ENCODE results near the gene TTLL5.
A peak's percentile ranks its signal among the peaks of the same experiment; 100 is the strongest.

TTLL5 gene

DNA sequence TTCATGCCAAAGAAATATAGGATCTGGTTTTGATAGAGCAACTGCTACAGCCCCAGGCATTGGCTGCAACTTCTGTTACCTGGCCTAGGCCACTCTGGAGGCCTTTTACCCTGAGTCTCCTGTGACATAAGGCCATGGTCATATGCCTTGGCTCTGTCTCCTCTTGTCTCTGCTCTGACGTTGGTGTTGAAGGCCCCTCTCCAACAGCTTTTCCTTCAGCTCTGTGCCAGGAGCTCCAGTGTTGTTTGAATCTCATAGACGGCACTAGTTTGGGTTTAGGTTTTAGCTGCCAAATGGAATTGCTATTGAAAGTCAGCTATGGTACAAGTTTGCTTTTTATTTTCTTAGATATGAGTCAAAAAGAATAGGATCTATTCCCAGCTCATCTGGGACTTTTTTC, 41.1 kb downstream of the TTLL5 start:
- DNase-seq (ENCODE audit: low read depth in 2 of 2), result no peak

- no peak for DNase-seq (ENCODE audit: low read depth in 2 of 2)
These were observed 41.7 kb downstream of the TTLL5 start for GRCh38 chr14:75702616-75703261.

DNA sequence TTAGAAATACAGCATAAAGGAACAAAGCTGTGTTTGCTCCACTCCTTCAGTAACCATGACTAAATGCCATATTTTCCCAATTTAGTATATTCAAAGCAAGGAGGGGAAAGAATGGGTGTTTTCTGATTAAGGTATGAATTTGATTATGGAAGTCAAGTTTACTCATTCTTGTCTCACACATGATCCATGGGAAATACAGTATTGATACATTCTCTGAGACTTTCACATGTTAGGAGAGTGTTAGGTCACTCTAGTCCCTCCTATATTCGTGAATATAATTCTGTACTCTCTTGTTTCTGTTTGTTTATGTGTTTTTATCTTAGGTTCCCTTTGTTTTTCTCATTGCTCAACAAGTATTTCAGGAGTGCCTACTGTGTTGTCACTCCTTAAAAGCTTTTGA, 42.4 kb downstream of the TTLL5 start:
- DNase-seq (ENCODE audit: low read depth in 2 of 2), result no peak

DNA sequence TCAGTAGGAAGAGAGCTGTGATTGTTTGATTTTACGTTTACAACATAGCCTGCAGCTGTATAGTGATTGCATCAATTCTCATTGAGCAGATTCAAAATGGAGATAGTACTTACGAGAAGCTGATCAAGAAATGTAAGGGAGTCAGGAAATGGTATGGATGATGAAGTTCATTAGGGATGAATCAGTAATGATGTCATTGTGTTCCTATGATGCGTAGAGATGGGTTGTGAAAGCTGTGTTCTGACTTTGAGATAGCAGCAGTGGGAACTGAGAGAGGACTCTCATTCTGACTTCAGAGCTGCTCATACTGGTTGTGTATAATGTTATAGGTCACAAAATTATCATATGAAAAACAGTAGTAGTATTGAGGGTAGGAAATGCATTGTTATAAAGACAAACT, 44.0 kb downstream of the TTLL5 start:
- no peak for DNase-seq (ENCODE audit: low read depth in 2 of 2)

DNA sequence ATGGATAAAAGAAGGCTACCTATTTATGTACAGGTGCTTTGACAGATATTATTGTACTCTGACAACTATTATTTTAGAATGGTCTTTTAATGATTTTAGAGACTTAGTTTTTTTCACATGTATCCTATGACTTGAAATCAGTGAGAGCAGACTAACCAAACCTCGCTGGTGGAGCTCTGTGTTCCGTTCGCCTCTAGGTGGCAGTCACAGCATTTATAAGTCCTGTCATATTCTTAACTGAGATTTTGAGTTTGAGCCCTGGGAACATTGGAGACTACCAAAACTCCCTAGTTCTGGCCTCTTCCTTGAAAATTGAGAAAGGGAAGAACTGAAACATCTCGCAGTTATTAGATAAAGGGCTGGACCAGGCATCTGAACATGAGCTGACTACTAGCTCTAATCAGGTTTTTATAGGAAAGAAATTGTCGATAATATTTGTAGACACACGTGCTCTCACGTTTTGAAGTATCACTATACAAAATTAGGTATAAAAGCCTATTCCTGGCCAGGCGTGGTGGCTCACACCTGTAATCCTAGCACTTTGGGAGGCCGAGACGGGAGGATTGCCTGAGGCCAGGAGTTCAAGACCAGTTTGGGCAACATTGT, 48.3 kb downstream of the TTLL5 start:
- peak; percentile 4 to 17 for DNase-seq (ENCODE audit: low read depth in 2 of 2)

DNA sequence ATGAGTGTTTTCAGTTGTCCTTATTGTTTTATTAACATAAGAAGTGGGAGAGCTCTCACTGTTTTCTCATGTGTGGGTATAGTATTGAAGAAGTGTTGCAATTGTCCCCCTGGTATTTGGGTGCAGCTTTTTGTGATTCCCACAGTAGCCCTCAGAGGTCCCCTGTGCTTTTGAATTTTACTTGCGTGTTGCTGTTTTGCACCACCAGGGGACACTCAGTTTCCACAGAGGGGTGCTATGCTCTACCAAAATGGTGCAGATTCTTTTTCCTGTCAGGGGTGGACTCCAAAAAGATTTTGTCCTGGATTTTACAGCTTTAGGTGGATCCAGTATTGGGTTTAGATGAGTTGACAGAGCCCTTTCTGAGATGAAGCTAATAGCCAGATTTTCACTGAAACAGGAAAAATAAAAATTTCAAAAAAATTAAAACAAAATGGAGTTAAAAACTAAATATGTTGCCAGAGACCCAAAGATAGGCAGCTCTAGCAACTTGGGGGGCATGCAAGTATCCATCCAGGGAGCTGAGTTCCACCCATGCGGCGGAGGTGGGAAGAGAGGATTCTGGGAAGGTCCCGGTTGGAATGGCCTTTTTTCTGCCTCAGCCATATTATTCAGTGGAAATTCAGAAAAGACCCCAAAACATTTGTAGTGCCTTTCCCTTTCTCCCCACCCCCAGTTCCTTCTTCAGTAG, 50.2 kb downstream of the TTLL5 start:
- no peak for DNase-seq (ENCODE audit: low read depth in 2 of 2)

DNA sequence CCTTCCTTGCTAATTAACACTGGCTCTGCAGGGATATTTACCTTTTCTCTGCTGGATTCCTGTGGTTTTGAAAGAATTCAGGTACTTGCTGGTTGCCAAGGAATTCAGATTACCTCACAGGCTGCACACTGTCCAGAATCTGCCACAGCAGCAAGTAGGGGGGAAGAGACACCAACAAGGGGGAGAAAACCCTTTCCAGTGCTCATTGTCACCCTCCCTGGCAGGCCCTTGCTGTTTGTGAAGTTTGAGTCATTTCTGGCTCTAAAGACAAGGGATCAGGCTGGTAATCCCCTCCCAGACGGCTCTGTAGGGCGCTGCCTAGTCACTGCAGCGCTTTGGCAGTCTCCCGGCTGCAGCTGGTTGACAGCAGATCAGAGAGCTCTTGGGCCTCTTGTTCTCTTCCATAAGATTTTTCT, 50.8 kb downstream of the TTLL5 start:
- DNase-seq (ENCODE audit: low read depth in 2 of 2), result no peak

GRCh38 chr14:75714991-75715390, 53.9 kb downstream of the TTLL5 start:
- no peak for DNase-seq (ENCODE audit: low read depth in 2 of 2)

- DNase-seq (ENCODE audit: low read depth in 2 of 2), result no peak
These were observed 55.1 kb downstream of the TTLL5 start for GRCh38 chr14:75715926-75716780.

- DNase-seq (ENCODE audit: low read depth in 2 of 2), result no peak
These were observed 56.7 kb downstream of the TTLL5 start for GRCh38 chr14:75717729-75718128.

DNA sequence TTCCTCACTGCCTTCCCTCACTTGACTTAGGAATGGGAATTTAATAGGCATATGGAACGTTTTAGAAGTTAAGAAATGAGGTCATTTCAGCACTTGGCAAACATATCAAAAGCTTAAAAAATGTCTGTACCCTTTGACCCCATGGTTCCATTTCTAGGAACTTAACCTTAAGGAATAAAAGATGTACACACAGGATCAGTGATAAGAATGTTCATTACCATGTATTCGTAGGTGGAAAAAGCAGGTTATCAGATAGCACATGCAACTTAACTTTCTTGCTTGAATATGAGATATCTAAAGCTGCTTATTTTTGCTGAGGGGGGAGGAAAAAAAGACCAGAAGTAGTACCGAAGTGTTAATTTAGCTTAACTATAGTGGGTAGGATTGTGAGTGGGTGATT, 57.2 kb downstream of the TTLL5 start:
- DNase-seq (ENCODE audit: low read depth in 2 of 2), result no peak

DNA sequence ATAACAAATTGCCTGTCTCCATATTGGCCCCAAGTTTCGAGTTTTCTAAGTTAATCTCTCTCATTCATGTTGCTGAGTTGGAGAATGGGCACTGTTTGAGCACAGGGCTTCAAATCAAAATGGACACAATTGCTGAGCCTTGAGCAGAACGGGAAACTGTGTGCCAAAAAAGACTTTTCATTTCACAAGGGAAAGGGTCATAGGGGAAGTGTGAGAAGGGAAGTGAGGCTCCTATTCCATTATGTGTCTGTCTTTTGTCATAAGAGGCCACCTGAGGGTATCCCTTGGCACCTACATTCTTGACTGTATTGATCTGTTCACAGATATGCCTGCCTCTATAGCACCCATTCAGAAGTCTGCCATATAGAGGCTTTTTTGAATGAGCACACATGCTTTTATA, 59.1 kb downstream of the TTLL5 start:
- DNase-seq (ENCODE audit: low read depth in 2 of 2), result no peak

- no peak for DNase-seq (ENCODE audit: low read depth in 2 of 2)
These were observed 59.9 kb downstream of the TTLL5 start for GRCh38 chr14:75720842-75721498.

- DNase-seq (ENCODE audit: low read depth in 2 of 2), result no peak
These were observed 62.7 kb downstream of the TTLL5 start for GRCh38 chr14:75723716-75724115.

- no peak for DNase-seq (ENCODE audit: low read depth in 2 of 2)
These were observed 63.6 kb downstream of the TTLL5 start for GRCh38 chr14:75724414-75725204.

- DNase-seq (ENCODE audit: low read depth in 2 of 2), result no peak
These were observed 64.4 kb downstream of the TTLL5 start for GRCh38 chr14:75725481-75725880.

DNA sequence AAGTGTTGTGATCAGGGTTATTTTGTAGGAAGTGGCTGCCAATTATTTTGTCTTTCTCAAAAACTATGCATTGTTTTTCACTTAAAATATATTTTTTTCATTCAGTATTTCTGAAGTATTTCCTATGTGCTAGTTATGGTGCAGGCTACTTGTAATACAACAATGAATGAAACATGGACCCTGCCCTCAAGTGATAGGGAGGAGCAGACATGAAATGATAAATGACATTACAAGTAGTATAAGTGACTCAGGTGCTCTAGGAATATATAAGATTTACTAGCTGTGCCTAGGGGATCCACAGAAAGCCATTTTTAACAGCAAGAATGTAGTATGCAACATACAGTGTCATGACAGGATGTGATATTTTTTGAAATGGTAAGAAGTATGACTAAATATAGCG, 65.3 kb downstream of the TTLL5 start:
- no peak for DNase-seq (ENCODE audit: low read depth in 2 of 2)

DNA sequence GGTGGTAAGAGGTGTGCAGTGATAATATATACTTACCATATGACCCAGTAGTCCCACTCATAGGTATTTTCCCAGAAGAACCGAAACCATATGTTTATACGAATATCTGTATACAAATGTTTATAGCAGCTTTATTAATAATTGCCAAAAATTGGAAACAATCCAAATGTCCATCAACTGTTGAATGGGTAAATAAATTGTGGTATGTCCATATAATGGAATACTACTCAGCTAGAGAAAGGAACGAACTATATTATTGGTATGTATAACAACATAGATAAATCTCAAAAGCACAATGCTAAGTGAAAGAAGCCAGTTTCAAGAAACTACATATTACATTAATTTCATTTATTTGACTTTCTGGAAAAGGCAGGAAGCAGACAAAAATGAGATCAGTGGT, 66.1 kb downstream of the TTLL5 start:
- no peak for DNase-seq (ENCODE audit: low read depth in 2 of 2)

- DNase-seq (ENCODE audit: low read depth in 2 of 2), result no peak
These were observed 71.8 kb downstream of the TTLL5 start for GRCh38 chr14:75732888-75733287.

DNA sequence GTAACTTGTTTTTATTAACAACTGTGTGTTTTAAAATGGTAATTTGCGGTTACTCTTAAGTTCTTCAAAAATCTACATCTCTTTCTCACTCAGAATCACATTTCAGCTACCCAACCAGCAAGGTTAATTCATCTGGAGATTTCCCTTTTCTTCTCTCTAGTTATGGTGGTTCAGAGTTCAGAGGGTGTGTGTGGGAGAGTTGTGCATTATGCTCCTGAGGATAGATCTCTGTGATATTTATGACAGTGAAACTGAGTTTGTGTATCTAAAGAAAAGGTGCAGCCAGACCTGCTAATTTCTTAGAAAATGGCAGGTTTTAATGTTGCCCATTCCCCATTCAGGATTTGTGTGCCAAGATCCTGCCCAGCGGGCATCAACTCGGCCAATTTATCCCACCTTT, 73.8 kb downstream of the TTLL5 start:
- no peak for DNase-seq (ENCODE audit: low read depth in 2 of 2)

DNA sequence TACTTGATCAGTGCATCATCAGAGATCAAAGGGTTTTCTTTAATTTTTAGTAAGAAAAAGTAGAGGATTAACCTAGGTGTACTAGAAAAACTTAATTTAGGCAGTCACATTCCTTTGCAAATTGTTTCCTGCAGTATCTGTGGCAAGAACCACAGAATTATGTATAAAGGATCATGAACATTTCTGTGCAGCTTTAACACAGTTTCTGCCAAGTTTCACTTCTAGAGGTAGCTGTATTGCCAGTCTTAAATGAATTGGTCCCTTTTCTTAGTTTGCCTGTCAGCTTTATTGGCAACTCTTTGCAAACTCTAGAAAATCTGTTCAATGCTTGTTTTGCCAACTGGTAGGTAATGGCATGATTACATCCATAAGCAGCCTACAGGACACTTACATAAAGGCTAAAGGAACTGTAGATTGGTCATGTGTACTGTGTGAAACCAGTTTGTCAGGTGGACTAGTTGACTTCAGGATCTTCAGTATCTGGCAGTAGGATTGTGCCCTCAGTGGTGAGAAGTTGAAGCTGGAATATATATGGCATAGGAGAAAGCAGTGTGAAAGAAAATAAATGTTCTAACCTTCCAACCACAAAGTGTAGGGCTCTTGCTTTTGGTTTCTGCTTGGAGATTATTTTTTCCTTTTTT, 75.9 kb downstream of the TTLL5 start:
- DNase-seq (ENCODE audit: low read depth in 2 of 2), result no peak

Data from activated CD8-positive, alpha-beta memory T cell treated with anti-CD3 and anti-CD28 coated beads for 4 hours (primary cell).